HAP-1 (cell line): ENCODE measurements around the gene IFI6.
"Not testable (repeated sequence)": the region's sequence is repeated elsewhere in the genome, so short reads cannot be mapped to it uniquely, and the experiment has no call there.

Experiments
- DNase-seq, 2 experiments: peaks; one replicate each; pipeline ENCODE4 v3.0.0-alpha.2; 2016 to 2020; ENCODE audit warnings: low spot score in 2 of 2
- H3K27me3 ChIP-seq: fragments of 250-450 bp; sonication (Bioruptor Pico); 2 replicates; pipeline ENCODE4 v1.5.1; 2020; ENCODE audit warnings: low read depth, mild to moderate bottlenecking, moderate library complexity
- H3K36me3 ChIP-seq: fragments of 250-450 bp; sonication (Bioruptor Pico); replicated peaks from 2 replicates; pipeline ENCODE4 v1.5.1; 2020; ENCODE audit warnings: mild to moderate bottlenecking
- H3K4me1 ChIP-seq: fragments of 250-450 bp; sonication (Bioruptor Pico); 2 replicates; pipeline ENCODE4 v1.5.1; 2020; ENCODE audit warnings: mild to moderate bottlenecking
- H3K4me3 ChIP-seq: fragments of 250-450 bp; sonication (Bioruptor Pico); 2 replicates; pipeline ENCODE4 v1.5.1; 2020; ENCODE audit warnings: mild to moderate bottlenecking, moderate library complexity
- H3K9me3 ChIP-seq: fragments of 250-450 bp; sonication (Bioruptor Pico); 2 replicates; pipeline ENCODE4 v1.5.1; 2020; ENCODE audit warnings: mild to moderate bottlenecking, moderate library complexity
- in situ Hi-C: fragments of 300-500 bp; cut with MboI; formaldehyde crosslinking; loops from 3 replicates; pipeline ENCODE4 v1.14.3; 2020; ENCODE audit warnings: low sequenced_read_pairs, inconsistent platforms, mixed read lengths

Gene IFI6

GRCh38 chr1:27650539-27651175, 21.3 kb downstream of the IFI6 start:
- H3K36me3 ChIP-seq, result no peaks in the 10 kb centered on the region
- in situ Hi-C loops, result no loop called here

DNA sequence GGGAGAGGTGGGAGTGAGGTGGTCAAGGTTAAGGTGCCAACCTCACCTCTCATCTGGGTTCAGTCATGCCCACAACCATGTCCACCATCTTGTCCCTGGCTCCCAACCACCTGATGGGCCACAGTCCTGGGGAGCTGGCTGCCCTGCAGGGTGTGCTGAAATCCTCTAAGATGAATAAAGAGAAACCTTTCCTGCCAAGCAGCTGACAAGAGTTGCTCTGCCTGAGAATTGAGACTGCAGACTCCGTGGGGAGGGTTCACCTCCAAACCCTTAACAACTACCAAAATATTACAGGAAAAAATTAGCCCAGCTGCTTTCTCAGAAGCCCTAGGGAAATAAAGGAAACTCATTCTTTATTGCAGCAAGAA, 21.8 kb downstream of the IFI6 start:
- Histone ChIP-seq H3K4me3 (no peak overlapping the region), H3K27me3 (no peaks in the 10 kb centered on the region), H3K36me3 (no peaks in the 10 kb centered on the region), H3K9me3 (no peaks in the 10 kb centered on the region), H3K4me1 (no peaks in the 10 kb centered on the region)
- in situ Hi-C loops, result no loop called here
- DNase-seq, result no peak

More at GRCh38 chr1:27650539-27651175, 21.3 kb downstream of the IFI6 start:
- Histone ChIP-seq H3K27me3 (no peaks in the 10 kb centered on the region), H3K4me1 (no peaks in the 10 kb centered on the region), H3K4me3 (no peak overlapping the region), H3K9me3 (no peaks in the 10 kb centered on the region)
- no peak for DNase-seq

- Histone ChIP-seq H3K4me3 (no peak overlapping the region), H3K36me3 (no peaks in the 10 kb centered on the region), H3K27me3 (no peaks in the 10 kb centered on the region), H3K4me1 (no peaks in the 10 kb centered on the region), H3K9me3 (no peaks in the 10 kb centered on the region)
- DNase-seq, result no peak
- in situ Hi-C loops, result no loop called here
These were observed 22.7 kb downstream of the IFI6 start for GRCh38 chr1:27649306-27649635.

DNA sequence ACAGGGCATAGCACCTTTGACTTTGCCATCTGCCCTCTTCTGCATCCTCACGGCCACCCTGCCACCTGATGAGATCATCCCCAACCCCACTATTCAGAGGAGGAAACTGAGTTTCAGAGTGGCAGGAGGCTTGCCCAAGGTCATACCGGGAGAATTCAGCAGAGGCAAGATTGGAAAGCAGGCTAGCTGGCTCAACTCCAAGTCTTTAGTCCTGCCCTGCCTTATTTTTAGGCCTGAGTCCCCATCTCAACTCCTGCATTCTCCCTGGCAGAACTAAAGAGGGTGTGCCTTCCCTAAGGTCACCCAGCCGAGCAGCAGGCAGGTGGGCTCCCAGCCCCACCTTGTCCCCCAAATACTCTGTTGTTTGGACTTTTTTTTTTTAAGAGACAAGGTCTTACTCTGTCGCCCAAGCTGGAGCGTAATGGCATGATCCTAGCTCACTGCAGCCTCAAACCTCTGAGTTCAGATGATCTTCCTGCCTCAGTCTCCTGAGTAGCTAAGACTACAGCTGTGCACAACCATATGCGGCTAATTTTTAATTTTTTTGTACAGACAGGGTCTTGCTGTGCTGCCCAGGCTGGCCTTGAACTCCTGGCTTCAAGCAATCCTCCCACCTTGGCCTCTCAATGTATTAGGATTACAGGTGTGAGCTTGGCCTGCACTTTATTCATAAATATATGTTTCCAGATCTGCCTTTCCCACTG, 23.2 kb downstream of the IFI6 start:
- Histone ChIP-seq H3K4me1 (no peaks in the 10 kb centered on the region; the same call in 1 of the 2 replicates), H3K27me3 (no peaks in the 10 kb centered on the region), H3K9me3 (no peaks in the 10 kb centered on the region), H3K4me3 (no peak overlapping the region), H3K36me3 (no peaks in the 10 kb centered on the region)
- in situ Hi-C loops, result no loop called here
- no peak for DNase-seq

GRCh38 chr1:27647328-27647727, 24.7 kb downstream of the IFI6 start:
- H3K4me3 ChIP-seq, result no peak overlapping the region
- H3K9me3 ChIP-seq, result no peaks in the 10 kb centered on the region
- DNase-seq, result no peak
- in situ Hi-C loops, result no loop called here
- H3K27me3 ChIP-seq, result no peaks in the 10 kb centered on the region
- H3K4me1 ChIP-seq, result no peaks in the 10 kb centered on the region; the same call in 1 of the 2 replicates
- H3K36me3 ChIP-seq, result no peaks in the 10 kb centered on the region

DNA sequence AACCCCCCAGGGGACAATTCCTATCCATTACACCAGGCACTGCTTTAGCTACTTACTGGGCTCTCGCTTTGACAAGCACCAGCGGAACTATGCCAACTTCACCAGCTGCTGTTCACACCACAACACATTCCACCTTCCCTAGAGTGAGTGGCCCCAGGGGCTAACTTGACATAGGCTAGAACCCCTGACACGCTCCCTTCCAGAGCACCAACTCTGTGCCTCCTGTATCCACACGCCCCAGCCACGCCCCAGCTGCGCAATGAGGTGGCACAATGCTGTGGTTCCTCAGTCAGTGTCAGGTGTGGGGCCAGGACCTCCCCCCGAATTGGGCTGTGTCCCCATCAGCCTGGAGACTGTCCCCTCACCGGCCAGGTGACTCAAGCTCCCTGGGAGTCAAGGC, 25.3 kb downstream of the IFI6 start:
- Histone ChIP-seq H3K4me3 (no peak overlapping the region), H3K36me3 (no peaks in the 10 kb centered on the region), H3K27me3 (no peaks in the 10 kb centered on the region), H3K9me3 (no peaks in the 10 kb centered on the region), H3K4me1 (no peaks in the 10 kb centered on the region; the same call in 1 of the 2 replicates)
- in situ Hi-C loops, result no loop called here
- no peak for DNase-seq

GRCh38 chr1:27645071-27645415, 26.9 kb downstream of the IFI6 start:
- Histone ChIP-seq H3K4me3 (no peak overlapping the region), H3K4me1 (no peaks in the 10 kb centered on the region; the same call in 1 of the 2 replicates), H3K9me3 (no peaks in the 10 kb centered on the region), H3K36me3 (no peaks in the 10 kb centered on the region), H3K27me3 (no peaks in the 10 kb centered on the region)
- in situ Hi-C loops, result no loop called here
- DNase-seq, result no peak

- Histone ChIP-seq H3K4me1 (no peaks in the 10 kb centered on the region; the same call in 1 of the 2 replicates), H3K9me3 (no peaks in the 10 kb centered on the region), H3K27me3 (no peaks in the 10 kb centered on the region), H3K36me3 (no peaks in the 10 kb centered on the region), H3K4me3 (no peak overlapping the region)
- in situ Hi-C loops, result no loop called here
- DNase-seq, result no peak
These were observed 27.5 kb downstream of the IFI6 start for GRCh38 chr1:27644369-27645070.

- Histone ChIP-seq H3K4me3 (no peak overlapping the region), H3K27me3 (no peaks in the 10 kb centered on the region), H3K4me1 (no peaks in the 10 kb centered on the region; the same call in 1 of the 2 replicates), H3K9me3 (no peaks in the 10 kb centered on the region), H3K36me3 (no peaks in the 10 kb centered on the region)
- in situ Hi-C loops, result no loop called here
- peak in 1 of 2 experiments; percentile 77 for DNase-seq
These were observed 28.2 kb downstream of the IFI6 start for GRCh38 chr1:27643600-27644368.

- H3K36me3 ChIP-seq, H3K4me1 ChIP-seq, in situ Hi-C loops: not testable (repeated sequence)
These were observed 31.5 kb downstream of the IFI6 start for GRCh38 chr1:27640514-27640913.

DNA sequence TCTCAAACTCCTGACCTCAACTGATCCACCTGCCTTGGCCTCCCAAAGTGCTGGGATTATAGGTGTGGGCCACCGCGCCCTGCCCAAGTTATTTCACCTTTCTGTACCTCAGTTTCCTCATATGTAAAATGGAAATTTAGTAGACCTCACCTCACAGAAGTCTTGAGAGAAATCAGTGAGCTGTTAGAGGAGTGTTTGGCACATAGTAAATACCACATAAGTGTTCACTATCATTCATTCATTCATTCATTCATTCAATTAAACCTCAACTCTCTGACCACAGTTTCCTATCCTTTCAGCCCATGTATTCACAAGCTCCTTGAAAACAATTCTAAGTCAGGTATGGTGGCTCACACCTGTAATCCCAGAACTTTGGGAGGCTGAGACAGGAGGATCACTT, 33.2 kb downstream of the IFI6 start:
- no peak for DNase-seq
- in situ Hi-C loops, result no loop called here
- no peaks in the 10 kb centered on the region for H3K27me3 ChIP-seq
- H3K36me3 ChIP-seq, result no peaks in the 10 kb centered on the region
- no peak overlapping the region for H3K4me3 ChIP-seq
- no peaks in the 10 kb centered on the region; the same call in 1 of the 2 replicates for H3K4me1 ChIP-seq
- no peaks in the 10 kb centered on the region for H3K9me3 ChIP-seq

More at GRCh38 chr1:27640514-27640913, 31.5 kb downstream of the IFI6 start:
- not testable (repeated sequence) for DNase-seq, H3K4me3 ChIP-seq, H3K9me3 ChIP-seq, H3K27me3 ChIP-seq

- H3K9me3 ChIP-seq, result no peaks in the 10 kb centered on the region
- H3K36me3 ChIP-seq, result no peaks in the 10 kb centered on the region
- no peaks in the 10 kb centered on the region for H3K27me3 ChIP-seq
- no peaks in the 10 kb centered on the region for H3K4me1 ChIP-seq
- H3K4me3 ChIP-seq, result no peak overlapping the region
- DNase-seq, result no peak
- in situ Hi-C loops, result no loop called here
These were observed 33.8 kb downstream of the IFI6 start for GRCh38 chr1:27638047-27638734.

DNA sequence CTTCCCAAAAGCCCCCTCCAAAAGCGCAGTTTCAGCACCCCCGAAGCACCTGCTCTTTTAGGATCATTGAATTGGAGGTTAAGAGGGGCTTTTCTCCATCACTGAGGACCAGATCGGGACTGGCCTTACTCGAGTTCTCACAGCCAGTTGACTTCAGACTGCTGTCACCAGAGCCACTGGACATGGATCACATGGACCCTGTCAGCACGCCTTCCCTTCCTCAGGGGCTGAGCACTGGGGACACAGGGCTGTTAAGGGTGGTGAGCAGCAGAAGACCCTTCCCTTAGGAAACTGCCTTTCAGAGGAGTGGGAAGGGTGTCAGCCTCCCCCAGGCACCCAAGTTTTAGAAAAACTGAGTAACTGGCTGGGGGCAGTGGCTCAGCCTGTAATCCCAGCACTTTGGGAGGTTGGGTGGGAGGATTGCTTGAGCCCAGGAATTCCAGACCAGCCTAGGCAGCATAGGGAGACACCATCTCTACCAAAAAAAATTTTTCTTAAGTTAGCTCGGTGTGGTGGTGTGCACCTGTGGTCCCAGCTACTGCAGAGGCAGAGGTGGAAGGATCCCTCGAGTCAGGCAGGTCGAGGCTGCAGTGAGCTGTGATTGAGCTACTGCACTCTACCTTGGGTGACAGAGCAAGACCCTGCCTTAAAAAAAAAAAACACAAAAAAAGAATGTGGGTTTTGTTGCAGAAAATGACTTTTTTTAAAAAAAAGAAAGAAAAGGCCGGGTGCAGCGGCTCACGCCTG, 36.4 kb downstream of the IFI6 start:
- no peaks in the 10 kb centered on the region for H3K9me3 ChIP-seq
- H3K4me3 ChIP-seq, result no peak overlapping the region
- H3K4me1 ChIP-seq, result no peaks in the 10 kb centered on the region
- no peaks in the 10 kb centered on the region for H3K27me3 ChIP-seq
- H3K36me3 ChIP-seq, result no peaks in the 10 kb centered on the region
- in situ Hi-C loops, result no loop called here
- DNase-seq, result no peak
